ENCODE measurements around the gene FRS3. TPM values are rescaled to one million over a fixed set of nuclear protein-coding genes. Genes with fewer than 3 reads are reported as not detected.

The FRS3 gene
- total and polyA plus RNA-seq, 2 of the 13 experiments (the other 11 are each of a cell fraction or from before 2014, with no cell fraction given) = 3.0 to 7.4 TPM

GRCh38 chr6:41734666-41735426 lies 44.9 kb downstream of the FRS3 start (continued):
- TF ChIP-seq MLXIP (CRISPR knock-in tag; IDR thresholded peaks at IDR 0.05; ENCODE audit: borderline replicate concordance) (no peak), RBM22 (optimal IDR thresholded peaks at IDR 0.05; ENCODE audit: low read length) (peak; percentile 23), RXRA (CRISPR knock-in tag; IDR thresholded peaks at IDR 0.05) (peak; percentile 47), ARID2 (CRISPR knock-in tag; IDR thresholded peaks at IDR 0.05; ENCODE audit: borderline replicate concordance) (no peak), ZKSCAN1 (IDR thresholded peaks at IDR 0.05; ENCODE audit: low read length) (no peak), POGZ (CRISPR knock-in tag; IDR thresholded peaks at IDR 0.05) (0 out of 2 replicates have a peak, but pooled peaks have one; percentile 11), BRCA1 (CRISPR knock-in tag; IDR thresholded peaks at IDR 0.05) (no peak), TAF1 (CRISPR knock-in tag; IDR thresholded peaks at IDR 0.05) (0 out of 2 replicates have a peak, but pooled peaks have one; percentile 11), ZNF747 (CRISPR knock-in tag; IDR thresholded peaks at IDR 0.05; ENCODE audit: borderline replicate concordance) (0 out of 2 replicates have a peak, but pooled peaks have one; percentile 3), ETS1 (CRISPR knock-in tag; IDR thresholded peaks at IDR 0.05) (no peak), CREB3 (CRISPR knock-in tag; IDR thresholded peaks at IDR 0.05) (no peak; the same call in 1 of the 2 replicates), ZNF468 (CRISPR knock-in tag; IDR thresholded peaks at IDR 0.05) (no peak), MXD4 (CRISPR knock-in tag; IDR thresholded peaks at IDR 0.05) (no peak; the same call in 1 of the 2 replicates), ZNF740 (CRISPR knock-in tag; IDR thresholded peaks at IDR 0.05) (peak; percentile 87), ZBTB21 (CRISPR knock-in tag; IDR thresholded peaks at IDR 0.05) (no peak), ZBTB8A (CRISPR knock-in tag; IDR thresholded peaks at IDR 0.05; ENCODE audit: borderline replicate concordance, low read depth) (no peak), ZSCAN25 (CRISPR knock-in tag; IDR thresholded peaks at IDR 0.05) (no peak), ZNF274 (CRISPR knock-in tag; IDR thresholded peaks at IDR 0.05) (no peak), HMGXB3 (CRISPR knock-in tag; IDR thresholded peaks at IDR 0.05; ENCODE audit: borderline replicate concordance) (0 out of 2 replicates have a peak, but pooled peaks have one; percentile 34), ZFP36L2 (CRISPR knock-in tag; IDR thresholded peaks at IDR 0.05) (no peak)
